T47D (cell line): Measurements from ENCODE around the gene CENPK.
"Not testable (repeated sequence)": the region's sequence is repeated elsewhere in the genome, so short reads cannot be mapped to it uniquely, and the experiment has no call there.

ENCODE experiments used
- DNase-seq, 2 experiments: peaks; one replicate each; pipeline versions ENCODE4 v3.0.0 to v3.0.0-alpha.2; 2011 to 2012; ENCODE audit warnings: low read depth in 1 of 2, low spot score in 1 of 2
- JUND ChIP-seq: IDR thresholded peaks from 2 replicates; pipeline ENCODE4 v1.6.1; 2012; ENCODE audit warnings: low read depth
- in situ Hi-C: cut with HindIII; loops from 2 replicates; pipeline ENCODE4 v1.10.0; 2016; ENCODE audit warnings: low sequenced_read_pairs, low pct_unique_long_range_greater_than_20kb

Gene CENPK

GRCh38 chr5:65562731-65563701, at the start of gene CENPK, which contains the start of gene PPWD1:
TSS of gene CENPK (minus strand) at chr5:65563168. CDS start at chr5:65554907, 8,261 bp downstream.
TSS of gene PPWD1 (plus strand) at chr5:65563296. CDS start at chr5:65563311, 15 bp downstream.
- DNase-seq, result peak; percentile 81 to 97
- no peak for TF ChIP-seq JUND
- in situ Hi-C loops, result no loop called here

GRCh38 chr5:65612298-65612907, 49.4 kb upstream of the CENPK start:
- in situ Hi-C loops, result no loop called here
- no peak for DNase-seq
- no peak for TF ChIP-seq JUND

- peak in 1 of 2 experiments; percentile 5 for DNase-seq
- in situ Hi-C loops, result no loop called here
- no peak for TF ChIP-seq JUND
These were observed 48.6 kb upstream of the CENPK start for GRCh38 chr5:65611524-65611923.

- in situ Hi-C loops, DNase-seq: not testable (repeated sequence)
These were observed 38.8 kb upstream of the CENPK start for GRCh38 chr5:65601761-65602160.

- in situ Hi-C loops, result no loop called here
- DNase-seq, result no peak
- no peak for TF ChIP-seq JUND
These were observed 25.7 kb upstream of the CENPK start for GRCh38 chr5:65588694-65589093.

- DNase-seq, result no peak
- TF ChIP-seq JUND, result no peak
- in situ Hi-C loops, result no loop called here
These were observed 14.2 kb upstream of the CENPK start for GRCh38 chr5:65577141-65577540.

- no peak for TF ChIP-seq JUND
- no peak for DNase-seq
- in situ Hi-C loops, result no loop called here
These were observed 7.7 kb upstream of the CENPK start for GRCh38 chr5:65570598-65571226.

GRCh38 chr5:65566505-65566904, 3.5 kb upstream of the CENPK start:
- DNase-seq, result no peak
- TF ChIP-seq JUND, result no peak
- in situ Hi-C loops, result no loop called here

- in situ Hi-C loops, result no loop called here
- DNase-seq, result no peak
- TF ChIP-seq JUND, result no peak
These were observed 809 bp upstream of the CENPK start for GRCh38 chr5:65563777-65564176.

- TF ChIP-seq JUND, result no peak
- in situ Hi-C loops, result no loop called here
- no peak for DNase-seq
These were observed 6.2 kb downstream of the CENPK start for GRCh38 chr5:65556718-65557117.

- no peak for DNase-seq
- in situ Hi-C loops, result no loop called here
- no peak for TF ChIP-seq JUND
These were observed 6.8 kb downstream of the CENPK start for GRCh38 chr5:65556181-65556580.

- in situ Hi-C loops, result no loop called here
- no peak for DNase-seq
- TF ChIP-seq JUND, result no peak
These were observed 7.7 kb downstream of the CENPK start for GRCh38 chr5:65555287-65555686.

GRCh38 chr5:65553941-65554340, 9.0 kb downstream of the CENPK start:
- DNase-seq, result no peak
- in situ Hi-C loops, result no loop called here
- no peak for TF ChIP-seq JUND
